Myocyte (in vitro differentiated cells): ENCODE data around the gene NEDD4L. TPM values are rescaled to one million over a fixed set of nuclear protein-coding genes. Genes with fewer than 3 reads are reported as not detected.
"Not testable (repeated sequence)": the region's sequence is repeated elsewhere in the genome, so short reads cannot be mapped to it uniquely, and the experiment has no call there.

Experiments used
- DNase-seq: peaks from one replicate; pipeline ENCODE4 v3.0.0-alpha.2; 2012; ENCODE audit warnings: low read depth
- total RNA-seq: library from RNA; depleted of rRNA; stranded (reverse); fragments of >200 nt; gene quantifications from 2 replicates; pipeline ENCODE4 v1.2.3, GENCODE V29; 2014

Gene NEDD4L
- total RNA-seq, 1 donor from 2014 or later, result 31.7 TPM

DNA sequence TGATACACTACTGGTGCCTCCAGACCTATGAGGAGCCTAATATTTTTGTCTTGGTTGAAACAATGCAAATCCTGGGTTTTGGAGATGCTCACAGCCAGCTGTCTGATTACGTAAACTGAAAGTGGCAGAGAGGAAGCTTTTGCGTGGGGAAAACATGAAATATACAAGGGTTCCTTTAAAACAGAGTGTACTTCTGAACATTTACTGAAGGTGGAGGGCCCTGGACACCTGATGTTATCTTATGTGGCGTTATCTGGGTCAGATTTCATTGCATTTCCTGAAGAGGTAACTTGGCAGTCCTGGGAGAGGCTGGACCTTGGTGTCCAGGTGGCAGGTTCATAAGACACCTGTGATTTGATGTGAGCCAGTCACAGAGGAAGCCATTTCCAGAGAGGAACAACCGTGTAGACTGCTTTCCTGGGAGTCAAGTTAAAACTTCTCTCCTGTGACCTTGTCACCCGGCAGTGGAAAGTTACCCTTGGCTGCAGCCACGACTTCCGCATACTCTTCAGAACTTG, 105.0 kb downstream of the NEDD4L start:
- no peak for DNase-seq

DNA sequence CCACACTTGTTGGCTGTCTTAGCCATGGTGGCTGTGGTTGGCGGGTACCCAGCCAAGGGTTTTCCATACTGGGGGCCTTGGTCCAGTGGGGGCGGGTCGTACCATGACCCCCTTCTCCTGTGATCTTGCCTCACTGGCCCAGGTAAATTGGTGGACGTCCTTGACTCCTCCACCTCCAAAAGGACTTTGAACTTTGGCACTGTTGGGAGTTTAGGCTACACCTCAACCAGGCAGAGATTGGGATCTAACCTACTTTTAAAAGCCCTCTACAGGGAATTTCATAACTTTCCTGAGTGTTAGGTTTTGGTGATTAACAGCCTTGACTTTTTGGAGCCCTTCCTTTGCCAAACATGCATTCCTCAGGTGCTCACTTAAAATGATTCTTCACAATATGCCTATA, 106.7 kb downstream of the NEDD4L start:
- DNase-seq, result no peak

DNA sequence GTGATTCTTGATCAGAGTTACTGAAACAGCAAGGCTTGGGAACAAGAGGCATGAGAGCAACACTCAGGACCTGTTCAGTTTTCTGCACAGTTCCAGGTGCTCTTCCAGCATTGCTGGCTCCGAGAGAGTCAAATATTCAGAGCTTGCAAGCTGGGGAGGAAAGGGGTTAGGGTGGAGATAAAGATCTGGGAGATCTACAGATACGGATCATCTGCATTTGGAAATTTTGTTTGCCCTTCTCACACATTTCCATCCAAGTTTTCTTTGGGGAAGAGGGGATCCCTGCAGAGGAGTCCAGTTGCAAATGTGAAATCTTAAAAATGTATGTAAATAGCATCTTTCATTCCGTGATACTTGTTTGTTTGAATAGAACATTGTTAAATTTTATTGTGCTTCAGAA, 108.2 kb downstream of the NEDD4L start:
- DNase-seq, result no peak

DNA sequence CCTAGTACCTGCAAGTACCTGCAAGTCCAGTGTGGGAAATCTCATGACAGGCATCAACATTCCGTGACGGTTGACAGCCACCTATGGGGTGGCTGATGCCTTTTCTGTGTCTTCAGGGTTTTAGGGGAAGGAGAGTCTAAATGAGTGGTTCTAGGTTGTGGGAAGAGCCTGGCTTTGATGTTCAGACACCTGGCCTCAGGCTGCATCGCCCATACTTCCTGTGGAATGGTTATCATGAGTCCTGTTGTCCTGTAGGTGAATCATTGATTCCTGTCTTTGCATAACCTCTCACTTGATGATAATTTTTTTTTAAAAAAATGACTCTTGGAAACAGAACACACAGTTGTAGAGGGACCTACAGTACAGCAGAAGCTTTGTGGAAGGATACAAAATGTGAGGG, 108.9 kb downstream of the NEDD4L start:
- no peak for DNase-seq

DNA sequence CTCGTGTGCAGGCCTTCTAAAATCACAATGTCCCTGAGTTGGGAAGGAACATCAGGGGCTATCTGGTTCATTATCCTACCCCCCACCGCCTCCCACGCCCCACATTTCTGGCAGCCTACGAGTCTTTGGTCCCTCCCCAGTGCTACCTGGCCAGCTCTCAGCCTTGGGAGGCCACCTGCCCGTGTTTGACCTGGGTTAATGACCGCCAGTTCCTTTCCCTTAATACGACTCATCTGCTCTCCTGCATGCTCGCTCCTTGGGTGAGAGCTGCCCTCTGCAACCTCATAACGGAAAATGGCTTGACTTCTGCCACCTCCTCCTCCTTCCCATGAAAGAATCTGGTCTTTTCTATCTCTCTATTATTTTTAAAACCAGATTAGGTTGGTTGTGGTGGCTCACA, 112.5 kb downstream of the NEDD4L start:
- DNase-seq, result no peak

DNA sequence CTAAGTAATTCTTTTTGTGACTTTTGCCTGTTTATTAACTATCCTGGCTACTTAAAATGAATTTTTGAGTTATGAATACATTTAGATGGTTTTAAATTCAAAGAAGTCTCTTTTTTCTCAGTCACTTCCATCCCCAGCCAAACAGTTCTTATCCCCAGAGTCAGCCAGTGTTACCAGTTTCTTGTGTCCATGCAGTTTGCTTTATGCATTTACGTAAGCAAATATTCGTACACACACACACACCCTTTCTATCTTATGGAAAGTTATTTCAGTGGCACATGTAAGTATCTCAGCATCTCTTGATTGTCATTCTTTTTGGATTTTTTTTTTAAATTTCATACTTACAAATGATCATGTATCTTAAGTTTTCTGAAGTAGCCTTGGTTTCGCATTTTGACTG, 113.2 kb downstream of the NEDD4L start:
- no peak for DNase-seq

DNA sequence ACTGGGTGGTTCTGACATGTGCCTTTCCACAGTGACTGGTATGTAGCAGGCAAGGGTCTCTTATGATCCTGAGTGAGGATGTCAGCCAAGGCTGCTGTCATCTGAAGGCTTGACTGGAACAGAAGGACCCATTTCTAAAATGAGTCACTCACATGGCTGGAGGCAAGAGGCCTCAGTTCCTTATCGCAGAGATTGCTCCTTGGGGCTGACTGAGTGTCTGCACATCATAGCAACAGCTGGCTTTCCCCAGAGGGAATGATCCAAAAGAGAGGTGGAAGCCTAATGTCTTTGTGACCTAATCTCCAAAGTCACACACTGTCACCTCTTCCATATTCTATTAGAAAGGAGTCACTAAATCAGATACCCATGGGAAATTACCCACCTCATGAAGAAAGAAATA, 114.0 kb downstream of the NEDD4L start:
- no peak for DNase-seq

DNA sequence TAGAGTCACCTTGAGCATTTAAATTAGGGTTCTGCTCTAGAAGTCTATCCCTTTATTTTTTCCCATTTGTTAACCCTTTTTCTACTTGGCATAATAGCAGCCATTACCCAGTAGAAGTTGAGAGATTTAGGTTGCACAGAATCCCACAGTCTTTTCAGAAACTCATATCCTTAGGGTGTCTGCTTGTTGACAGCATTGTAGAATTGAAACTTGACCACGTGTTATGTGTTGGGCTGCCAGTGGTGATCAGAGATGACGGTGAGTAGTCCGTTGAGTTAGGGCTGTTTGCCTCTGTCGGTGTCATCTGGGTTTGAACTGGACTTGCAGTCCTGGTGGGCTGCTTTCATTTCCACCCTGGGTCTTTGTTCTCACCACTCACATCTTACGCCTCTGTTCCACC, 114.4 kb downstream of the NEDD4L start:
- no peak for DNase-seq

DNA sequence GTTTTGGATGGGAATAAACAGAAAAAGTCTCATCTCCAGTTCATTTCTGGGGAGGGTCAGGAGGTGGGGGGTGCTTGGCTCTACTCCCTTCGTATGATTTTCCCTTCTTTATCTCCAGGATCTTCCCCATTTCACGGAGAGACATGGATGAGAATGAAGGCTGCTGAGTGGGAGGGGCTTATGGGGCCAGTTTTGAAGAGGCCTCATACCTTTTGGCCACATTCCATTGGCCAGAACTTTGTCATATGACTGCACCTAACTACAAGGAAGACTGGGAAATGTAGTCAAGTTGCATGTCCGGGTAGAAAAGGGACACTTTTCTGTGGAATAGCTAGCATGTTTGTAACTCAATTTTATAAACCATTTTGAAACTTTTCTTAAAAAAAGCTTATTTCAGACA, 117.6 kb downstream of the NEDD4L start:
- DNase-seq, result no peak

DNA sequence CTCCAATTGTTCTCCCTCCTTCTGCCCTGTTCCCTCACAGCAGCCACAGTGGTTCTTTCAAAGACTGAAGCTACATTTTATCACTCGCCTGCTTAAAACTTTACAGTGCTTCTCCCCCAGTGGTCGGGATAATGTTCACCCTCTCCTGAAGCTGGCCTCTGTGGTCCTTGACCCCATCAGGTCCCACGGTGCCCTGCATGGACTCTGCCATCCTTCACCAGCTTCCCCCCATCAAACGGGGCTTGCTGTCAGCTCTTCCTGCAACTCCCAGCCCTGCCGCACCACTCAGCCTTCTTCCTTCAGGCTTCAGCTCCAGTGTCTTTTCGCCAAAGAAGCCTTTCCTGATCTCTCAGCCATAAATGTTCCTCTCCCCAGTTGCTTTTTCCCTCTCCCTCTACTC, 118.1 kb downstream of the NEDD4L start:
- no peak for DNase-seq

DNA sequence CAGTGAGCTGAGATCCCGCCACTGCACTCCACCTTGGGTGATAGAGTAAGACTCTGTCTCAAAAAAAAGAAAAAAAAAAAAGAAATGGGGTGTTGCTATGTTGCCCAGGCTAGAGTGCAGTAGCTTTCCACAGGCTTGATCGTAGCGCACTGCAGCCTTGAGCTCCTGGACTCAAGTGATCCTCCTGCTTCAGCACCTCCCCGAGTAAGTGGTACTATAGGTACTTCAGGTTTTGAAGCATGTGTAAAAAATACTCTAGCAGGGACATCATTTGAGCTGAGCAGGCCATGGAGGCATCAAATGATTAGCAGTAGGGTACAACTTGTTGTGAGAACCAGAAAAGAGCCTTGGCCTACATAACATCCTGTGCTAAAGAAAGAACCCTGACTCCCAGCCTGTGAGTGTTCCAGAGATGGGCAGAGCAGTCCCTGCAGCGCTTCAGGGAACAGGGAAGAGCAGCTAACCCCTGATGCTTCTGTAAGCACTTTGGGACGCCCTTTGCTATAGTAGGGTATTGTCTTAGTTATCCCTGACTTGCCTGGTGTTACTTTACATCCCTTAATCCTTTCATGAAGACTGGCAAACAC, 119.1 kb downstream of the NEDD4L start:
- DNase-seq, result no peak

DNA sequence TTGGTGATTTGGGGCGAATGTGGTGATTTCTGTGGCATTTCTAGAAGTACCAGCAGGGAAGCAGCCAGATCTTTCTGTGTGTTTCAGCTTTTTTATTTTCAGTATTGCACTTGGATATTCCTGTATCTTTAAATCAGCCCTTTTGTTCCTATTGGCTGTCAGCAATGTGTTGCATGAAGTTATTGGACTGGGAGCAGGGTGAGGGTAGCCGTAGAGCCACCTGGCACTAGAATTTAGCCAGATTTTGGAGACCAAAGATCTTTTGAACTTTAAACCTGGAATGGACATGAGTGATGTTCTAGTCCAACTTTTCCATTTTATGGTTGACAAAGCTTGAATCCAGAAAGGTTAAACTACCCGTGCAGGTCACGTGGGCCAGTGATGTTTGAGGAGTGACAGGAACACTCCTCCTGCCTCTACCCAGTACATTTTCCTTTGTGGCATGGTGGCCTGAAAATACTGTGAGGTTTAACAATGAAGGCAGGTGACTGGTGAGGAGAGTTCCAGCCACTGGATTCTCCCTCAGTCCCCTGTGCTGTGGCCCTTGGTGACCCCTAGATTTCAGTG, 122.3 kb downstream of the NEDD4L start:
- no peak for DNase-seq

DNA sequence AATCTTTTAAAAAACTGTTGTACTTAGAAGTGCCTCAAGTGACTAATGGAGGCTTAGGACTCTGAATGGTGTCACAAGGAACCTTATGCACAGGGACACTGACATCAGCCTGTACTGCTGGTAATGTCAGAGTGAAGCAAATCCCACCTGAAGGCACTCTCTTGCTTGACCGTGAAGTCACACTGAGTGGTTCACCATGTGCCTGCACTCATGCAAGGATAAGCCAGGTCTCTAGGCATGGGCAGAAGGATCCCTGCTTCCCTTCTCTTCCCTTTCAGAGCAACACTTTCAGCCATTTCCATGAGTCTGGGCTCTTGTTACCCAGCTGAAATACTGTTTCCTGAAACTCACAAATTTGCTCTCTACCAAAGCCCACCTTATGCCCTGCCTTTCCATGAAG, 123.0 kb downstream of the NEDD4L start:
- no peak for DNase-seq

DNA sequence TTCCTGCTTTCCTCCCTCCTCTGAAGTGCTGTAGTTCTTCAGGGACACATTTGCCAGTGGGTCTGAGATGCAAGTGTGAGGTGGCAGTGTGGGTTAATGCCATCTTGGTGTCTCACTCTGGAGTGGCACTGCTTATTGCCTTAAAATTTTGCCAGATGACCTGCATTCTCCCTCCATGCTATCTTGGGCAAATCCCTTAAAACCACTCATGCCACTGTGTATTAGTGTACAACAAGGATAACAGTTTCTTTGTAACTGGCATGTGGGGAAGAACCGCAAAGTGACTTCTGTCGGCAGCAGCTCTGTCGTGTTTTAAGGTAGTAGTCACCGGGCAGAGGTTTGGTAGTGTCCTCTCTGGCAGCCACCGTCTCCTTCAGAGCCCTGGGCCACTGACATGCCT, 124.2 kb downstream of the NEDD4L start:
- DNase-seq, result peak; percentile 53

DNA sequence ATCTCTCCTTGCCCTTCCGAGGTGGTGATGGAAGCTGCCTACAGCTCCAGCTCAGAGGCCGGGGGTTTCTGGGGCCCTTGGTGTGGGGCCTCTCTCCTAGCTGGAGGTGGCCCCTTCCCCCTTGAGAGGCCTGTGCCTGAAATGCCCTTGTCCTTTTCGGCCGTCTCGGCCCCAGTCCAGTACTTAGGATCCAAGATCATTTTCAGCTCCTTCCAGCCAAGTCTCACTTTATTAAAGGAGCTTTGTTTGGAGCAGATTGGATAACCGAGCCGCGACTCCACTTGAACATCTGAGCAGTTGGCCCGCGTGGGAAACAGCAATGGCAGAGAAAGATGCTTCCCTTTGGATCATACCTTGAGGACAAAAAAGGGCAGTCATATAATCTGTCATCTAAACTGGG, 125.0 kb downstream of the NEDD4L start:
- DNase-seq, result no peak

DNA sequence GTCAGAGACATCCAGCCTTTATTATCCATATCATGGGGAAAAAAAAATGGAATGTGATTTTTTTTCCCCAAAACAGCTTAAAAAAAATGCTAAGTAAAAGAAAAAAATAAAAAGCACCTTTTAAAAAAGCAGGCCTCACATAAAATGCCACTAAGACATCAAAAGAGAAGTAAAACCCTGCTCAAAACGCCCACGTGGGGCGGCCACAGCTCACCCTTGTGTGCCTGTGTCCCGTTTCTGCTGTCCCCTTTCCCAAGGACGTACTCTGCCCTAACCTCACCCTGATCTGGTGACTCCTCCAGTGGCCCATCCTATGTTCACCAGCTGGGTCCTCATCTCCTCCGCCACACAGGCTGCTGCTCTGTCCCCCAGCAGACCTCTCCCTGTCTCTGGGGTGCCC, 125.4 kb downstream of the NEDD4L start:
- DNase-seq, result no peak

DNA sequence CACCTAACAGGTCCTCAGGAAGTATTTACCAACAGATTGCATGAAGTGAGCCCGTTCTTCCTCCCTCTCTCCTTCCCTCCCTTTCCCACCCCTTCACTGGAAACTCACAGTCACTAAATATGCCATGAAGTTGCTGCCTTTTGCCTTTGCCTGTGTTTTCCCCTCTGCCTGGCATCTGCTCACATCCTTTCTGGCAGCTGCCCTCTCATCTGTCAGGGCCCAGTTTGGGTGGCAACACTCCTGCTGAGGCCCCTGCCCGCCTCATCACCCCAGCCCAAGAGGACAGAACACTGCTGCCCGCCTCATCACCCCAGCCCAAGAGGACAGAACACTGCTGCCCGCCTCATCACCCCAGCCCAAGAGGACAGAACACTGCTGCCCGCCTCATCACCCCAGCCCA, 126.0 kb downstream of the NEDD4L start:
- not testable (repeated sequence) for DNase-seq

DNA sequence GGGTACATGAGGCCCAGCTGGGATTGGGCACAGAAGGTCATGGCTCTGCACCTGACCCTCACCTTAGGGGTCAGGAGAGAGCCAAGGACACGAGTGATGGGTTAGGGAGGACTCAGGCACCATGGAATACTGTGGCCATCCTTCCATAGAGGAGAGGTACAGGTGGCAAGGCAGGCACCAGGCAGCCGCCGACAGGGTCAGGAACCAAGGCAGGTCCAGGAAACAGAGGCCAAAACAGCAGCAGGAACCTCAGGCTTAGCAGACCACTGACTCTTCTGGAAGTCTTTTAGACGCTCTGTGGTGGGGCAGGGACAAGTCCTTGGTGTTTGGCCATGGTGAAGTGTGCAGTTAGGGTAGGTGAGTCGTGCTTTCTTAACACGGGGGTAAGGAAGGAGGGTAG, 128.0 kb downstream of the NEDD4L start:
- DNase-seq, result no peak

DNA sequence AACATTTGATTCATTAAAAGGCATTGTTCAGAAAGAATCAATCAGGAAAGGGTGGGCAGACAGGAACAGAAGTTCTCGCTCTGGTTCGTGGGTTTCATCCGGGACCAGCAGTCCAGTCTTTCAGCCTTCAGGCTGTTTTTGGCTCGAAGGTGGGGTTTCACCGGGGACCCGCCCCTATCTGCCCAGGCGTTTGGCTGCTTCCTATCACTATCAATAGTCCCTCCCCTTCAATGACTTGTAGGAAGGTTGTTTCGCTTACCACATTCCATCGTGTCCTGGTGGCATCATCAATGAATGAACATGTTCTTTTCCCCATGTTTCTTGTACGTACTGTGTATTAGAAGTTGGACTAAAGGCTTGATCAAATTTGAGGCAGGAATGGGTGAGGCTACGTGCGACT, 130.3 kb downstream of the NEDD4L start:
- DNase-seq, result no peak

DNA sequence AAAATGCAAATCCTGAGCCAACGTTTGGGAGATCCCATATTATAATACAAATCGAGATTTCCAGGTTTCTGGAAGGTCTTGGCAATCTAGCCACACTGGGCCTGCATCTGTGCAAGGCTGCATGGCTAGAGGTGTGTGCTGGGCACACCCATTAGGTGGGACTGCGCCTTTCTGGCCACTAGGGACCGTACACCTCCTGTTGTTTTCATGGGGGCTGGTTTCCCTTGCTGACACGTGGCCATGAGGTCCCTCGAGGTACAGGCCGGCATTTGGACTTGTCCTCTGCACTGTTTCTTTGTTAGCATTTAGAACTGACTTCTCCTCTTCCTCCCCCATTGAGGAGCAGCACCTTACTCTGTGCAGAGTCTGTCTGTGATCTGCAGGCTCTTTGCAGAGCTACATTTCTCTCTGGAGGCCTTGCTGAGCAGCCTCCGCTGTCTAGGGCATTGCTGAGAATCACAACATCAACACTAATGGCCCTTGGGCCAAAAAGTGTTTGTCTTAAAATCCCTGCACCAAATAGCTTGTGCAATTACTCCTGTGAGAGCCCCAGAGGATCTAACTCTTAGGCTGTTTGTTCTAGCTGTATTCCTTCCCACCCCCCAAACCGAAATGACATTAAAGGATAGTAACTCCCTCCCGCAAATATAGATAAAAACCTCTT, 131.2 kb downstream of the NEDD4L start:
- no peak for DNase-seq

DNA sequence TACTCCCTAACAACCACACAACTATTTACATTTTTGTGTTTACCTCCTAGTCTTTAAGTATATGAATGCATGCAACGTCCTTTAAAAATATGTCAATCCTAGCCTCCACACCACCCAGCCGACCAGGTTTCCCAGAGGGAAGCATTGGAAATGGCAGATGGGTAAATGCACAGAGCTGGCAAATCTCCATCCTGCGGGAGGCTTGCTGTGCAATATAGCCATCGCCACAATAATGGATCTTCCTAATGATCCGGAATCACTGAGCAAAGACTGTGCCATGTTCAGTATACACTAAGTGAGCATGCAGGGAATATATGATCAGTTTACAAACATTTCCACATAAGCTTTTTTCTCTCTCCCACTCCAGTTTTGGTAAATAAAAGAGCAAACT, 131.8 kb downstream of the NEDD4L start:
- DNase-seq, result no peak

DNA sequence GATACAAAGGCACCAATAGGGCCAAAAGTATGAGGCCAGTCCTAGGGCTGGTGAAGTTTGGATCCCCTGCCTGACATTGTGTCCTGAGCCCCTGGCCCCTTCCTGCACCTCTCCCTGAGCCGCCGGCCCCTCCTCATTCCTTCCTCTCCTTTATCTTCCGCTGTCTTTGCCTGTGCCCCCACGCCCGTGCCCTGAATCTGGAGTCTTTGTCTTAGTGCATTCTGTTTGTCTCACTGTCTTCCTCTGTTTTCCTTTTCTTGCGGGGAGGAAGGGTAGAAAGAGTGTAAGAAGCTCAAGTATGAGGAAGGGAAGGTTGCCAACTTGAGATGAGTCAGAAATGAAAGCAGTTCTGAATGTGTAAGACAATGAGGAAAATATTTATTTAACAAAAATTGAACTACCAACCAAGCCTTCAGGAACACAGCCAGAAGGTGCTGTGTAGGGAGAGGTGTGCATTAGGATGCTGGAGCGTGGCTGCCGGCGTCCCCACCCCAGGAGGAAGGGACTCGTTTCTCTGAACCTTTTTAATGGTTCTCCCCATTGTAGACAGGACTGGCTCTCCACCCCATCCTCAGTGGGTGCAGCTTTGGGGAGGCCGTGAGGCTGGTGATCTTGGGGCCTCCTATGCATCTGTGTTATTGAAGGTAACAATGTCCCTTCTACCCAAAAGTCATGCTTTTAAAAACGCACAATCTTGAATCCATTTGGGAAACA, 133.1 kb downstream of the NEDD4L start:
- DNase-seq, result peak; percentile 72
